ENCODE results near the gene RAB23.

DNA sequence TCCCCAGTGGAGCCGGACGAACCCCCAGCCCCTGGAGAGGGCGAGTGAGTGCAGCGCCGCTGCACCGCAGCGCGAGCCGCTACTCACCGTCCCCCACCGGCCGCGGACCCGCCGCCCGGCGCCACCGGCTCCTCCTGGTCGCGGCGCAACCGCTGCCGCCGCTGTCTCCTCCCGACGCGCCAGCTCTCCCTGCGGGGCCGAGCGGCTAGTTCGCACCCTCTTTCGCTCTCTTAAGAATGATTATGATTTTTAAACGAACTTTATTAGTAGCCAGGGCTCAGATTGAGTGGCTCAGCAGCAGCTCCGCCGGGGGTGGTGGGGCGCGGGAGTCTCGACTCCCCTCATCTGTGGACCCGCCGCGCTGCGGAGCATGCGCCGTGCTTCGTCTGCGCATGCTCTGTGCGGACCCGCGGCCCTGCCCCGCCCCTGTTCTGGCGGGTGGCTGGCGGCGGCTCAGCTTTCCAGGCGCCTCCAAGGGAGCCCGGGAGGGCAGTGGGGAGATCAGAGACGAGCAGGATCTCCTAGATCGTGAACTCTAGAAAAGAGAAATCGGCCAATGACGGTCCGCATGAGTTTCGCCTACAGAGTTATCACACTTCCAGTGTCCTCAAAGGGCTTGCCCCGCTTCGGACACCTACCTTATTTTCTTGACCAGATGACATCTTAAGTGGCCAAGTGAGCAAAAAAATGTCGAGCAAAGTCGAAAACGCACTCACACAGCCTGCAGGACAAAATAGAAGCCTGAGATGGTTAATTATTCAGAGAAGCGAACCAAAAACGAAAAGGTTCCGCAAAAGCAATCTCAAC lies at the start of gene RAB23:
- TF ChIP-seq EZH2 (IDR thresholded peaks at IDR 0.05; ENCODE audit: low read depth, unreplicated experiment) (no peak), CTCF (conservative IDR thresholded peaks at IDR 0.05; ENCODE audit: low read depth in 2 of 2) (no peak), CREB1 (CRISPR knock-in tag; IDR thresholded peaks at IDR 0.05; ENCODE audit: low read depth) (no peak), NANOG (IDR thresholded peaks at IDR 0.05; ENCODE audit: borderline replicate concordance) (no peak), EZH2phosphoT487 (IDR thresholded peaks at IDR 0.05; ENCODE audit: unreplicated experiment) (no peak), STAT1 (IDR thresholded peaks at IDR 0.05; ENCODE audit: unreplicated experiment) (no peak), POLR2AphosphoS5 (IDR thresholded peaks at IDR 0.05; ENCODE audit: low read depth) (peak; percentile 91), JUNB (IDR thresholded peaks at IDR 0.05; ENCODE audit: unreplicated experiment) (no peak)
- TF ChIP-seq, protein P1, sequence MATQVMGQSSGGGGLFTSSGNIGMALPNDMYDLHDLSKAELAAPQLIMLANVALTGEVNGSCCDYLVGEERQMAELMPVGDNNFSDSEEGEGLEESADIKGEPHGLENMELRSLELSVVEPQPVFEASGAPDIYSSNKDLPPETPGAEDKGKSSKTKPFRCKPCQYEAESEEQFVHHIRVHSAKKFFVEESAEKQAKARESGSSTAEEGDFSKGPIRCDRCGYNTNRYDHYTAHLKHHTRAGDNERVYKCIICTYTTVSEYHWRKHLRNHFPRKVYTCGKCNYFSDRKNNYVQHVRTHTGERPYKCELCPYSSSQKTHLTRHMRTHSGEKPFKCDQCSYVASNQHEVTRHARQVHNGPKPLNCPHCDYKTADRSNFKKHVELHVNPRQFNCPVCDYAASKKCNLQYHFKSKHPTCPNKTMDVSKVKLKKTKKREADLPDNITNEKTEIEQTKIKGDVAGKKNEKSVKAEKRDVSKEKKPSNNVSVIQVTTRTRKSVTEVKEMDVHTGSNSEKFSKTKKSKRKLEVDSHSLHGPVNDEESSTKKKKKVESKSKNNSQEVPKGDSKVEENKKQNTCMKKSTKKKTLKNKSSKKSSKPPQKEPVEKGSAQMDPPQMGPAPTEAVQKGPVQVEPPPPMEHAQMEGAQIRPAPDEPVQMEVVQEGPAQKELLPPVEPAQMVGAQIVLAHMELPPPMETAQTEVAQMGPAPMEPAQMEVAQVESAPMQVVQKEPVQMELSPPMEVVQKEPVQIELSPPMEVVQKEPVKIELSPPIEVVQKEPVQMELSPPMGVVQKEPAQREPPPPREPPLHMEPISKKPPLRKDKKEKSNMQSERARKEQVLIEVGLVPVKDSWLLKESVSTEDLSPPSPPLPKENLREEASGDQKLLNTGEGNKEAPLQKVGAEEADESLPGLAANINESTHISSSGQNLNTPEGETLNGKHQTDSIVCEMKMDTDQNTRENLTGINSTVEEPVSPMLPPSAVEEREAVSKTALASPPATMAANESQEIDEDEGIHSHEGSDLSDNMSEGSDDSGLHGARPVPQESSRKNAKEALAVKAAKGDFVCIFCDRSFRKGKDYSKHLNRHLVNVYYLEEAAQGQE (IDR thresholded peaks at IDR 0.05; ENCODE audit: unreplicated experiment) = no peak
- TF ChIP-seq, protein P2, sequence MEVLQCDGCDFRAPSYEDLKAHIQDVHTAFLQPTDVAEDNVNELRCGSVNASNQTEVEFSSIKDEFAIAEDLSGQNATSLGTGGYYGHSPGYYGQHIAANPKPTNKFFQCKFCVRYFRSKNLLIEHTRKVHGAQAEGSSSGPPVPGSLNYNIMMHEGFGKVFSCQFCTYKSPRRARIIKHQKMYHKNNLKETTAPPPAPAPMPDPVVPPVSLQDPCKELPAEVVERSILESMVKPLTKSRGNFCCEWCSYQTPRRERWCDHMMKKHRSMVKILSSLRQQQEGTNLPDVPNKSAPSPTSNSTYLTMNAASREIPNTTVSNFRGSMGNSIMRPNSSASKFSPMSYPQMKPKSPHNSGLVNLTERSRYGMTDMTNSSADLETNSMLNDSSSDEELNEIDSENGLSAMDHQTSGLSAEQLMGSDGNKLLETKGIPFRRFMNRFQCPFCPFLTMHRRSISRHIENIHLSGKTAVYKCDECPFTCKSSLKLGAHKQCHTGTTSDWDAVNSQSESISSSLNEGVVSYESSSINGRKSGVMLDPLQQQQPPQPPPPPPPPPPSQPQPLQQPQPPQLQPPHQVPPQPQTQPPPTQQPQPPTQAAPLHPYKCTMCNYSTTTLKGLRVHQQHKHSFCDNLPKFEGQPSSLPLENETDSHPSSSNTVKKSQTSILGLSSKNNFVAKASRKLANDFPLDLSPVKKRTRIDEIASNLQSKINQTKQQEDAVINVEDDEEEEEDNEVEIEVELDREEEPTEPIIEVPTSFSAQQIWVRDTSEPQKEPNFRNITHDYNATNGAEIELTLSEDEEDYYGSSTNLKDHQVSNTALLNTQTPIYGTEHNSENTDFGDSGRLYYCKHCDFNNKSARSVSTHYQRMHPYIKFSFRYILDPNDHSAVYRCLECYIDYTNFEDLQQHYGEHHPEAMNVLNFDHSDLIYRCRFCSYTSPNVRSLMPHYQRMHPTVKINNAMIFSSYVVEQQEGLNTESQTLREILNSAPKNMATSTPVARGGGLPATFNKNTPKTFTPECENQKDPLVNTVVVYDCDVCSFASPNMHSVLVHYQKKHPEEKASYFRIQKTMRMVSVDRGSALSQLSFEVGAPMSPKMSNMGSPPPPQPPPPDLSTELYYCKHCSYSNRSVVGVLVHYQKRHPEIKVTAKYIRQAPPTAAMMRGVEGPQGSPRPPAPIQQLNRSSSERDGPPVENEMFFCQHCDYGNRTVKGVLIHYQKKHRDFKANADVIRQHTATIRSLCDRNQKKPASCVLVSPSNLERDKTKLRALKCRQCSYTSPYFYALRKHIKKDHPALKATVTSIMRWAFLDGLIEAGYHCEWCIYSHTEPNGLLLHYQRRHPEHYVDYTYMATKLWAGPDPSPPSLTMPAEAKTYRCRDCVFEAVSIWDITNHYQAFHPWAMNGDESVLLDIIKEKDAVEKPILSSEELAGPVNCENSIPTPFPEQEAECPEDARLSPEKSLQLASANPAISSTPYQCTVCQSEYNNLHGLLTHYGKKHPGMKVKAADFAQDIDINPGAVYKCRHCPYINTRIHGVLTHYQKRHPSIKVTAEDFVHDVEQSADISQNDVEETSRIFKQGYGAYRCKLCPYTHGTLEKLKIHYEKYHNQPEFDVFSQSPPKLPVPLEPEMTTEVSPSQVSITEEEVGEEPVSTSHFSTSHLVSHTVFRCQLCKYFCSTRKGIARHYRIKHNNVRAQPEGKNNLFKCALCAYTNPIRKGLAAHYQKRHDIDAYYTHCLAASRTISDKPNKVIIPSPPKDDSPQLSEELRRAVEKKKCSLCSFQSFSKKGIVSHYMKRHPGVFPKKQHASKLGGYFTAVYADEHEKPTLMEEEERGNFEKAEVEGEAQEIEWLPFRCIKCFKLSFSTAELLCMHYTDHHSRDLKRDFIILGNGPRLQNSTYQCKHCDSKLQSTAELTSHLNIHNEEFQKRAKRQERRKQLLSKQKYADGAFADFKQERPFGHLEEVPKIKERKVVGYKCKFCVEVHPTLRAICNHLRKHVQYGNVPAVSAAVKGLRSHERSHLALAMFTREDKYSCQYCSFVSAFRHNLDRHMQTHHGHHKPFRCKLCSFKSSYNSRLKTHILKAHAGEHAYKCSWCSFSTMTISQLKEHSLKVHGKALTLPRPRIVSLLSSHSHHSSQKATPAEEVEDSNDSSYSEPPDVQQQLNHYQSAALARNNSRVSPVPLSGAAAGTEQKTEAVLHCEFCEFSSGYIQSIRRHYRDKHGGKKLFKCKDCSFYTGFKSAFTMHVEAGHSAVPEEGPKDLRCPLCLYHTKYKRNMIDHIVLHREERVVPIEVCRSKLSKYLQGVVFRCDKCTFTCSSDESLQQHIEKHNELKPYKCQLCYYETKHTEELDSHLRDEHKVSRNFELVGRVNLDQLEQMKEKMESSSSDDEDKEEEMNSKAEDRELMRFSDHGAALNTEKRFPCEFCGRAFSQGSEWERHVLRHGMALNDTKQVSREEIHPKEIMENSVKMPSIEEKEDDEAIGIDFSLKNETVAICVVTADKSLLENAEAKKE (CRISPR knock-in tag; IDR thresholded peaks at IDR 0.05) = no peak

Data from GM23338 (cell line).